ENCODE results near the gene FAM149A. TPM values are rescaled to one million over a fixed set of nuclear protein-coding genes. Genes with fewer than 3 reads are reported as not detected.
A peak's percentile ranks its signal among the peaks of the same experiment; 100 is the strongest.

Gene FAM149A
- total and polyA plus RNA-seq, 10 donors = 0.61 to 7.3 (median 3.2) TPM

GRCh38 chr4:186144946-186145569 is 40.6 kb downstream of the FAM149A start:
- peaks cover 0 to 19% (median 13%) of the 10 kb centered on the region in 6 donors for H3K4me1 ChIP-seq
- peak; percentile 78 for DNase-seq
- peak overlapping the region; percentile 19 to 78 (median 71) for H3K27ac ChIP-seq
- H3K27me3 ChIP-seq (replicated peaks in 1 of 7) = peaks cover 0 to 50% (median 14%) of the 10 kb centered on the region in 7 donors
- H3K36me3 ChIP-seq = no peaks in the 10 kb centered on the region
- 0 to 1% (median 1%) methylated on average over 2 to 54 of the region's 54 CpGs for WGBS, 5 donors
- no peak for TF ChIP-seq CTCF (IDR thresholded peaks at IDR 0.05 in 8 of 11, conservative IDR thresholded peaks at IDR 0.05 in 3 of 11)
- TF ChIP-seq POLR2A (IDR thresholded peaks at IDR 0.05) = no peak
- TF ChIP-seq POLR2AphosphoS5 (IDR thresholded peaks at IDR 0.05) = peak in 2 of 3 donors; percentile 53 to 65
- H3K4me3 ChIP-seq = peak overlapping the region; percentile 33 to 73 (median 40)
- H3K9me3 ChIP-seq = no peaks in the 10 kb centered on the region
- intact Hi-C loops (cut with DNase I; ENCODE audit: low total_unique reads) = no loop called here

- H3K4me3 ChIP-seq = no peak overlapping the region
- no peak for DNase-seq
- no peak for TF ChIP-seq CTCF (IDR thresholded peaks at IDR 0.05 in 8 of 11, conservative IDR thresholded peaks at IDR 0.05 in 3 of 11)
- no peak for TF ChIP-seq POLR2AphosphoS5 (IDR thresholded peaks at IDR 0.05)
- no peak for TF ChIP-seq POLR2A (IDR thresholded peaks at IDR 0.05)
- peaks cover 0 to 50% (median 14%) of the 10 kb centered on the region in 7 donors for H3K27me3 ChIP-seq (replicated peaks in 1 of 7)
- H3K27ac ChIP-seq = no peak overlapping the region
- intact Hi-C loops (cut with DNase I; ENCODE audit: low total_unique reads) = no loop called here
- WGBS, 5 donors = 57 to 70% (median 67%) methylated on average over 9 of the region's 9 CpGs
- H3K9me3 ChIP-seq = no peaks in the 10 kb centered on the region
- peaks cover 0 to 19% (median 13%) of the 10 kb centered on the region in 6 donors for H3K4me1 ChIP-seq
- H3K36me3 ChIP-seq = no peaks in the 10 kb centered on the region
Measured at GRCh38 chr4:186146458-186146857, 42.0 kb downstream of the FAM149A start.

GRCh38 chr4:186148336-186148975 is 44.0 kb downstream of the FAM149A start:
- no peak overlapping the region for H3K27ac ChIP-seq
- H3K4me1 ChIP-seq = peaks cover 0 to 19% (median 13%) of the 10 kb centered on the region in 6 donors
- 77 to 87% (median 78%) methylated on average over 1 of the region's 1 CpG for whole genome bisulfite sequencing, 5 donors
- peaks cover 0 to 43% (median 14%) of the 10 kb centered on the region in 7 donors for H3K27me3 ChIP-seq (replicated peaks in 1 of 7)
- no peak overlapping the region for H3K4me3 ChIP-seq
- intact Hi-C loops (cut with DNase I; ENCODE audit: low total_unique reads) = no loop called here
- no peak for DNase-seq
- no peak for TF ChIP-seq CTCF (IDR thresholded peaks at IDR 0.05 in 8 of 11, conservative IDR thresholded peaks at IDR 0.05 in 3 of 11)
- TF ChIP-seq POLR2AphosphoS5 (IDR thresholded peaks at IDR 0.05) = no peak
- no peaks in the 10 kb centered on the region for H3K36me3 ChIP-seq
- no peaks in the 10 kb centered on the region for H3K9me3 ChIP-seq

- Histone ChIP-seq H3K9me3 (no peaks in the 10 kb centered on the region), H3K27ac (no peak overlapping the region), H3K4me1 (peaks cover 0 to 12% (median 6%) of the 10 kb centered on the region in 6 donors), H3K27me3 (replicated peaks in 1 of 7) (peaks cover 0 to 32% (median 8%) of the 10 kb centered on the region in 7 donors), H3K4me3 (no peak overlapping the region), H3K36me3 (no peaks in the 10 kb centered on the region)
- WGBS, 5 donors = 59 to 71% (median 64%) methylated on average over 13 to 14 of the region's 14 CpGs
- intact Hi-C loops (cut with DNase I; ENCODE audit: low total_unique reads) = no loop called here
- TF ChIP-seq POLR2A (IDR thresholded peaks at IDR 0.05) = no peak
- peak in 7 of 11 experiments; percentile 25 to 67 (median 49) for TF ChIP-seq CTCF (IDR thresholded peaks at IDR 0.05 in 8 of 11, conservative IDR thresholded peaks at IDR 0.05 in 3 of 11)
- DNase-seq = no peak
Measured at GRCh38 chr4:186149872-186150271, 45.4 kb downstream of the FAM149A start.

All from spleen (tissue), 11 donors.